Activated CD4-positive, alpha-beta memory T cell treated with anti-CD3 and anti-CD28 coated beads for 36 hours (primary cell): ENCODE results near the gene DHDH. TPM values are rescaled to one million over a fixed set of nuclear protein-coding genes. Genes with fewer than 3 reads are reported as not detected.

Experiments
- total RNA-seq, 2 experiments: library from RNA; stranded (reverse); gene quantifications; one replicate each; pipeline ENCODE4 v1.2.3, GENCODE V29; 2021

Gene DHDH
- total RNA-seq, 2 experiments from 2014 or later = 2.0 to 2.8 TPM

Other genes starting within 250 kb of the DHDH start
- gene FUT2, start 237.7 kb upstream of the DHDH start, total RNA-seq = not detected
- gene MAMSTR, start 214.0 kb upstream of the DHDH start, total RNA-seq = under 1 TPM; 0.76 to 0.85 TPM
- gene RASIP1, start 193.1 kb upstream of the DHDH start, total RNA-seq = under 1 TPM; 0.19 TPM
- not detected for gene IZUMO1, start 186.8 kb upstream of the DHDH start, total RNA-seq
- gene FUT1, start 181.1 kb upstream of the DHDH start, total RNA-seq = under 1 TPM; 0.36 to 0.40 TPM
- not detected for gene FGF21, start 178.2 kb upstream of the DHDH start, total RNA-seq
- gene BCAT2, start 122.7 kb upstream of the DHDH start, total RNA-seq = 10 to 100 TPM; 59.8 to 61.5 TPM
- gene HSD17B14, start 97.2 kb upstream of the DHDH start, total RNA-seq = under 1 TPM in 1 of 2 experiments, not detected in 1; 0.31 TPM
- gene PLEKHA4, start 65.1 kb upstream of the DHDH start, total RNA-seq = 10 to 100 TPM; 10.5 to 11.0 TPM
- 10 to 100 TPM; 49.7 to 52.0 TPM for gene PPP1R15A, start 61.3 kb upstream of the DHDH start, total RNA-seq
- under 1 TPM; 0.34 to 0.59 TPM for gene TULP2, start 35.0 kb upstream of the DHDH start, total RNA-seq
- 100 to 1,000 TPM; 154 to 159 TPM for gene NUCB1, start 33.4 kb upstream of the DHDH start, total RNA-seq
- gene BAX, start 21.2 kb downstream of the DHDH start, total RNA-seq = 100 to 1,000 TPM; 173 to 181 TPM
- gene FTL, start 31.6 kb downstream of the DHDH start, total RNA-seq = 100 to 1,000 TPM; 870 to 900 TPM
- gene GYS1, start 59.6 kb downstream of the DHDH start, total RNA-seq = 10 to 100 TPM; 42.2 to 47.6 TPM
- 100 to 1,000 TPM; 107 to 109 TPM for gene RUVBL2, start 60.2 kb downstream of the DHDH start, total RNA-seq
- gene LHB, start 83.4 kb downstream of the DHDH start, total RNA-seq = under 1 TPM in 1 of 2 experiments, not detected in 1; 0.48 TPM
- gene CGB3, start 90.6 kb downstream of the DHDH start, total RNA-seq = not detected
- gene CGB2, start 98.2 kb downstream of the DHDH start, total RNA-seq = not detected
- not detected for gene CGB1, start 103.2 kb downstream of the DHDH start, total RNA-seq
- not detected for gene CGB5, start 110.1 kb downstream of the DHDH start, total RNA-seq
- not detected for gene CGB8, start 115.4 kb downstream of the DHDH start, total RNA-seq
- gene CGB7, start 124.0 kb downstream of the DHDH start, total RNA-seq = not detected
- not detected for gene NTF4, start 131.1 kb downstream of the DHDH start, total RNA-seq
- gene KCNA7, start 139.0 kb downstream of the DHDH start, total RNA-seq = not detected
- 100 to 1,000 TPM; 180 to 190 TPM for gene SNRNP70, start 151.8 kb downstream of the DHDH start, total RNA-seq
- gene LIN7B, start 180.7 kb downstream of the DHDH start, total RNA-seq = 1 to 10 TPM; 5.1 to 5.6 TPM
- 1 to 10 TPM; 1.4 TPM for gene C19orf73, start 185.4 kb downstream of the DHDH start, total RNA-seq
- 1 to 10 TPM; 3.5 to 5.0 TPM for gene PPFIA3, start 185.8 kb downstream of the DHDH start, total RNA-seq
- not detected for gene HRC, start 221.7 kb downstream of the DHDH start, total RNA-seq
- 1 to 10 TPM; 1.1 to 1.2 TPM for gene TRPM4, start 224.1 kb downstream of the DHDH start, total RNA-seq